Measurements from ENCODE around the gene QRICH1. TPM values are rescaled to one million over a fixed set of nuclear protein-coding genes. Genes with fewer than 3 reads are reported as not detected.
A peak's percentile ranks its signal among the peaks of the same experiment; 100 is the strongest.

The QRICH1 gene
- total RNA-seq, 2 experiments from 2014 or later = 111 to 132 TPM

GRCh38 chr3:49029563-49029884 is 64.3 kb downstream of the QRICH1 start:
- H3K27ac ChIP-seq (ENCODE audit: low read depth, low read length, poor library complexity, severe bottlenecking) = peak overlapping the region; percentile 32
- H3K9me2 ChIP-seq (ENCODE audit: insufficient read depth, low read length) = no peaks in the 10 kb centered on the region
- H2AFZ ChIP-seq (ENCODE audit: low read length) = no peak overlapping the region
- POLR2A ChIA-PET = interaction anchor here (0.6 to 1.4 kb wide), 11 partner anchors 9 to 64 kb away, joined by 3 to 8 read pairs (median 3); partner anchors contain the start of genes QRICH1 and WDR6
- no peak for TF ChIP-seq EZH2phosphoT487 (IDR thresholded peaks at IDR 0.05; ENCODE audit: borderline replicate concordance, low read depth, low read length)
- TF ChIP-seq, protein P1, sequence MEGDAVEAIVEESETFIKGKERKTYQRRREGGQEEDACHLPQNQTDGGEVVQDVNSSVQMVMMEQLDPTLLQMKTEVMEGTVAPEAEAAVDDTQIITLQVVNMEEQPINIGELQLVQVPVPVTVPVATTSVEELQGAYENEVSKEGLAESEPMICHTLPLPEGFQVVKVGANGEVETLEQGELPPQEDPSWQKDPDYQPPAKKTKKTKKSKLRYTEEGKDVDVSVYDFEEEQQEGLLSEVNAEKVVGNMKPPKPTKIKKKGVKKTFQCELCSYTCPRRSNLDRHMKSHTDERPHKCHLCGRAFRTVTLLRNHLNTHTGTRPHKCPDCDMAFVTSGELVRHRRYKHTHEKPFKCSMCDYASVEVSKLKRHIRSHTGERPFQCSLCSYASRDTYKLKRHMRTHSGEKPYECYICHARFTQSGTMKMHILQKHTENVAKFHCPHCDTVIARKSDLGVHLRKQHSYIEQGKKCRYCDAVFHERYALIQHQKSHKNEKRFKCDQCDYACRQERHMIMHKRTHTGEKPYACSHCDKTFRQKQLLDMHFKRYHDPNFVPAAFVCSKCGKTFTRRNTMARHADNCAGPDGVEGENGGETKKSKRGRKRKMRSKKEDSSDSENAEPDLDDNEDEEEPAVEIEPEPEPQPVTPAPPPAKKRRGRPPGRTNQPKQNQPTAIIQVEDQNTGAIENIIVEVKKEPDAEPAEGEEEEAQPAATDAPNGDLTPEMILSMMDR (conservative IDR thresholded peaks at IDR 0.05; ENCODE audit: low read length) = no peak
- DNase-seq (ENCODE audit: low spot score) = no peak
- peaks cover 84% of the 10 kb centered on the region for H3K36me3 ChIP-seq (ENCODE audit: insufficient read depth, low read length)
- peak overlapping the region; percentile 91; the same call in 1 of the 2 replicates for H3K4me2 ChIP-seq (ENCODE audit: low read length)
- no TSS peak for BruUV-seq (replicated peaks)
- intact Hi-C loops (cut with micrococcal nuclease; ENCODE audit: unreplicated experiment) = loop anchor here (5.0 kb wide), 1 partner anchor 128 kb away; no protein-coding TSS in a partner anchor
- H3K4me1 ChIP-seq (ENCODE audit: insufficient read depth, low read length, poor library complexity, severe bottlenecking) = peaks cover 45% of the 10 kb centered on the region
- CTCF ChIA-PET (ENCODE audit: unreplicated experiment) = no interaction called here
- peaks cover 20% of the 10 kb centered on the region for H3K79me2 ChIP-seq (ENCODE audit: insufficient read depth, low read depth, low read length)
- no peaks in the 10 kb centered on the region for H4K20me1 ChIP-seq (ENCODE audit: insufficient read depth, low read length)
- peak overlapping the region; percentile 80 for H3K4me3 ChIP-seq (ENCODE audit: low read depth, low read length, poor library complexity, severe bottlenecking)
- no peaks in the 10 kb centered on the region for H3K9me3 ChIP-seq (ENCODE audit: low read length)

DNA sequence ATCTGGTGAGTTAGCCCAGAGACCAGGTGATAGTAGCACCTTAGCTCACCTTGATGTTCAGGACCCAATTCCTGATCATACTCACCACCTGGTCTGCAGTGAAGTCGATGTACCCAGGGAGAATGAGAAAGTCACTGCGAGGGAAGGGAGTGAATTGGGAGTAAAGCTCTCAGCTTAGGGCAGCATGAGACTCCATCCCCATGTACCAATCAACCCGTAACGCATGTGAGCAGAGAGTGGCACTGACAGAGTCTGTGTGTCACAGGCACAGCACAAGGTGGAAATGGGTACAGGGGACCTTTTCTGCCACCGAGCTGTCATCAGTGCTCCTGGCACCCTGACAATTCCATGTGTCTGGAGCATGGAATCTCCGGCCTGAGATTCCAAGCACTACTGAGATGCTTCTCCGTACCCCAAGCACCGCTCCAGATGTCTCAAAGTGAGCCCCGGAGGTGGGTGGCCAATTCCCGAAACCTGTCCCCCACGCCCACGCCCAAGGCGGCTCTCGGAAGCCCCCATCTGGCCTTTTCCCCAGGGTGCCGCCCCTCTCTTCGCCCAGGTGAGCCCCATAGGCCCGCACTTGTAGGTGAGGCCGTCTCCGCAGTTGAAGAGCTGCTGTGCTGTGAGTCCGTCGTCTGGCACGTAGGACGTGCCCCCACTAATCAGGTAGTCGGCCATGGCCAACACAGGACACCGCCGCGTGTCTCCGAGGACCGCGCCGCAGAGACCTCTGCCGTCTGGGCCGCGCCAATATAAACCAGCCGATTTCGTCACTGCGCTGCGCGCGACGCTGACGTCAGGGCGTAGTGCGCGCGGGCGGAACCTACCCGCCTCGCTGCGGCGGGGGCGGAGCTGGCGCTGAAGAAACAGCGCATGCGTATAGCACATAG is 65.0 kb downstream of the QRICH1 start, which contains the start of gene IMPDH2:
Gene IMPDH2 (minus strand): TSS at position 726 of the 890 bp plus-strand sequence. CDS start 48 bp downstream, at position 678.
- ChIA-PET POLR2A (interaction anchor here (0.5 to 1.4 kb wide), 12 partner anchors 9 to 643 kb away, joined by 3 to 8 read pairs (median 4); partner anchors contain the start of genes QRICH1 and WDR6), CTCF (ENCODE audit: unreplicated experiment) (interaction anchor here (0.6 to 0.9 kb wide), 2 partner anchors 22 to 556 kb away, joined by 3 to 5 read pairs; partner anchors contain the start of gene WDR6)
- H3K4me2 ChIP-seq (ENCODE audit: low read length) = peak within 1 kb of the TSS; percentile 91
- no peak within 1 kb of the TSS for H2AFZ ChIP-seq (ENCODE audit: low read length)
- H3K79me2 ChIP-seq (ENCODE audit: insufficient read depth, low read depth, low read length) = peaks cover 24% of the 10 kb centered on the region
- H4K20me1 ChIP-seq (ENCODE audit: insufficient read depth, low read length) = no peaks in the 10 kb centered on the region
- DNase-seq (ENCODE audit: low spot score) = peak; percentile 97
- intact Hi-C loops (cut with micrococcal nuclease; ENCODE audit: unreplicated experiment) = loop anchor here (5.0 kb wide), 1 partner anchor 128 kb away; no protein-coding TSS in a partner anchor
- no peaks in the 10 kb centered on the region for H3K9me3 ChIP-seq (ENCODE audit: low read length)
- H3K9me2 ChIP-seq (ENCODE audit: insufficient read depth, low read length) = no peaks in the 10 kb centered on the region
- TF ChIP-seq, protein P1 (conservative IDR thresholded peaks at IDR 0.05; ENCODE audit: low read length) = peak; percentile 48; the same call in 1 of the 2 replicates
- no peak for TF ChIP-seq EZH2phosphoT487 (IDR thresholded peaks at IDR 0.05; ENCODE audit: borderline replicate concordance, low read depth, low read length)
- H3K27ac ChIP-seq (ENCODE audit: low read depth, low read length, poor library complexity, severe bottlenecking) = peak within 1 kb of the TSS; percentile 58
- H3K4me1 ChIP-seq (ENCODE audit: insufficient read depth, low read length, poor library complexity, severe bottlenecking) = peaks cover 51% of the 10 kb centered on the region
- BruUV-seq (replicated peaks) = TSS peak; percentile 64
- peak within 1 kb of the TSS; percentile 80 for H3K4me3 ChIP-seq (ENCODE audit: low read depth, low read length, poor library complexity, severe bottlenecking)
- peaks cover 84% of the 10 kb centered on the region for H3K36me3 ChIP-seq (ENCODE audit: insufficient read depth, low read length)
